Endometrium (tissue), 2 donors: ENCODE data around the gene PDIK1L.

Experiments used
- FAIRE-seq: peaks from 2 replicates; lab custom pipeline; 2012; peaks lifted over from hg19 to GRCh38; lab: Jason Lieb, UNC
- donor health status: control.
- donor health status: control.

Gene PDIK1L

DNA sequence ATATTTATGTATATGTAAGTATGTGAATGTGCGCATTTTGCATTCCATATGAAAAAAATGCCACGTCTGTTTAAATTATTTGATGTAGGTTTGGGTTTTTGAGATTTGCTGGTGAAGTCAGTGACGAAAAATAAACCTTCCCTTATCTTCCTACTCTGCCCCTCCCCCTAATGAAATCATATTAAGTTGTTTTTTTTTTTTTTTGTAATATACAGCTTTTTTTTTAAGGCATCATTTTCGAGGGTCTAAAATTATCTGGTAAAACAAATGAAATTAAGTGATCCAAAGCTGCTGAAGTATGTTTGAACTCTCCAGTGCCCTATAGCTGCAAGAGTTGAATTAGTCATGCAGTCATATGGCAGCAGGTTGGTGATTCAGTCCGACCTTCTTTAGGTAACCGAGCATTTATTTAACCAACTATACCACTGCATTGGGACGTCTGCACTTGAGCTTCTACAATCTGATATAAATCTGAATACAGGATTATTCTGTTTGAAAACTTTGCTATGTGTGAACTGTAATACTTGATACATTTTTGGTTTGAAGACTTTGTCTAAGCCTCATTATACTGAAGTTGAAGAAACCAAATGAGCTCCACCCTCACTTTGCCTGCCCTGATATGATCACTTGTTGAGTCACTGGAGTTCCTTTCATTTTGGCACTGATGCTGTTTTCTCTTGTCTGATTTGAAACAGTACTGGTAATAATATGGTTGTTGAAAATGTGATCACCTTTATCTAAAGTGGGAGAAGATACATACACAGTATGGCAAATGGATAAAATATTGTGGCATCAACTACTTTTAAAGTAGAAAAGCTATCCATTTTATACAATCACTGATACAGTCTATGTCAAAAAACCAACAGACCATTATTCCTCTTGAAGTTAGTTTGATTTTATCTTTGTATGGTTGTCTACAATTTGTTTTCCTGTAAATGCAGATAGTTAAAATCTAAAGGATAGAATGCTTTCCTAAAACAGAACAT lies 11.7 kb downstream of the PDIK1L start:
- FAIRE-seq, result no peak

DNA sequence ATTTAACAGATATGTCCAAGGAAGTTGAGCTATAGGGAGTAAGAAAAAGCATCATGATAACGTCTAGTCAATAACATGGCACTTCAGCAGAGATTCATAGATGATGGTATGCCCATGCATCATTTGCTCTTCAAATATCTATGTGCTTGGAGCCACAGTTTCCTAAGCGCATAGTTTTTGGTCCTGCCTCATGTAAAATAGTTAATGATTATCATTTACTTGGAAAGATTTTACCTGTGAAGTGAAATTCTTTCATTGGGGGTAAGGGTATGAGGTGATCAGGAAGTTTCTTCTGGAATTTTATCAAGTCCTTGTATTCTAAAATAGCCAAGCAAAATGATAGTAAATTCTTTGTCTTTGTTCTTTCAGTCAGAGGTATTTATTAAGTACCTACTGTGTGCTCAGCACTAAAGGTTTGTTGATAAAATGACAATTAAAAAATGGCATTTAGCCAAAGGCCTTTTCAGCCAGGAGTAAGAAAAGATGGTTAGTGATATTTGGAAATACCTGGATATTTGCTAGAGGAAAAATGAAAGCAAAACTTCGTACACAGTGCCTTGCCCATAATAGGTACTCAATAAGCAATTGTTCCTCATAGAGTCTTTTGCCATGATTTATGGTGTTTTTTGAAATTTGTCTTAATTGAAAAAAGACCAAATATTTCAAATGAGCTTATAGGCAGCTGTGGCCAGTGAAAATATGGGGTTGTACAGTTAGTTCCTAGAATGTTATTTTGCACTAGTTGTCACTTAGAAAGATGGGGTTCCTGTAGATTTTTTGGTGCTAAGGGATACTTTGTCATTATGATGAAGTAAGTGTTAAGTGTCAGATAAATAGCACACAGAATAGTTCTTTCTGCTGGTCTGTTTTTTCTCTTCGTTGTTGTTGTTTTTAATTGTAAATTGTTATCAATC lies 13.1 kb downstream of the PDIK1L start:
- FAIRE-seq, result no peak

DNA sequence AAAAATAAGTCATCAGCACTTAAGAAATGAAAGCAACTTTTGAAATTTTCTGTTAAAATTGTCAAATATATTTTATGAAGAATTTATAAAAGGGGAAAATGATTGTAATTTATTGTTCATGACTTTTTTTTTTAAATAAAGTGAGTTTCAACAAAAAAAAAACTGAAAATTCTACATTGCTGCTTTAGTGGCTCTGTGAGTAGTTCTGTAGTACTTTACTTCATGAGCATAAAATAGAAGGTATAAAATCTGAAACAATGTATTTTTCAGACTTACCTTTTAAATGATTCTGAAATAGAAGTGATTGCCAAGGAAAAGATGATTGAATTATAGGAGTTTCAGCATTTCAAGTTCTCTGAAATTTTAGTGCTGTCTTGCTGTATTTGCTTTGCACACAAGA lies 13.8 kb downstream of the PDIK1L start:
- FAIRE-seq, result no peak

DNA sequence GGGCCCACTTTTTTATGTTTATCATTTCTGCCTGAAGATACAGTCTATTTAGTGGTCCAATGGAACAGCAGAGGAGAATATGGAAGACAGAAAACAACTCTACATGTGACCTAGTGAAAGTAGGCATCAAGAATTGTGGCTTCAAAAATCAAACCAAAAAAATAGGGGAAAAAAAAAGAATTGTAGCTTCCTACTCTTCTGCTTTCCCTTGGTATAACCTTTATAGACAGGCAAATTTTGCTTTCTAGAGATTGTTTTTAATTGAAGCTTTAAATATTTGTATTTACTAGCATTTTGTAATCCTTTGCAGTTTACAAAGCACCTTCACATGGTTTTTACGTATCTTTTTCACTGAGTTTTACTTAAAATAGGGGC lies 14.3 kb downstream of the PDIK1L start:
- no peak for FAIRE-seq

DNA sequence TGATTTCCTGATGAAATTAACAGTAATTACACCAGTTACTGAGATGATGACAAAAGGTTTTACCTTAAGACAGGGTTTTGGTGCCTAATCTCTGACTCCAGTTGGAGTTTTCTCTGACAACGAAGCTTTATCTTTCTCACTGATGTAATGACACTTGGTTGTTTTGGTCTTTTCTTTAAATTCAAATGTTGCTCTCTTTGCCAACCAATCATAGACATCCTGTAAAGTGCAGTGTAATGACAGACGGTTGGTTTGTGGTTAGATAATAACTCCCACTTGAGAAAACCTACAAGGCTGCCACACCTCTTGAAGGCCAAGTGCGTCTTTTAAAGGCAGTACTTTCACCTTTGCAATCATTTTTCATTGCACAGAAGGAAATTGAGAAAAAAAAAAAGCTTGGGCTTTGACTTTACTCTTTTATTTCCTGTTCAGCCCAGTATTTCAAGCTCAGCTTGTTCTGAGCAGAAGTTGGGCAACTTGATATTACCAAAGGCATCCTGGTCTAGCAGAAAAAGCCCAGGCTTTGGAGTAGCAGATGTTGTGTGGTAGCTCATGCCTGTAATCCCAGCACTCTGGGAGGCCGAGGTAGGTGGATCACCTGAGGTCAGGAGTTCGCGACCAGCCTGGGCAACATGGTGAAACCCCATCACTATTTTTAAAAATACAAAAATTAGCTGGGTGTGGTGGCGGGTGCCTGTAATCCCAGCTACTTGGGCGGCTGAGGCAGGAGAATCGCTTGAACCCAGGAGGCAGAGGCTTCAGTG lies 14.9 kb downstream of the PDIK1L start:
- FAIRE-seq, result no peak

DNA sequence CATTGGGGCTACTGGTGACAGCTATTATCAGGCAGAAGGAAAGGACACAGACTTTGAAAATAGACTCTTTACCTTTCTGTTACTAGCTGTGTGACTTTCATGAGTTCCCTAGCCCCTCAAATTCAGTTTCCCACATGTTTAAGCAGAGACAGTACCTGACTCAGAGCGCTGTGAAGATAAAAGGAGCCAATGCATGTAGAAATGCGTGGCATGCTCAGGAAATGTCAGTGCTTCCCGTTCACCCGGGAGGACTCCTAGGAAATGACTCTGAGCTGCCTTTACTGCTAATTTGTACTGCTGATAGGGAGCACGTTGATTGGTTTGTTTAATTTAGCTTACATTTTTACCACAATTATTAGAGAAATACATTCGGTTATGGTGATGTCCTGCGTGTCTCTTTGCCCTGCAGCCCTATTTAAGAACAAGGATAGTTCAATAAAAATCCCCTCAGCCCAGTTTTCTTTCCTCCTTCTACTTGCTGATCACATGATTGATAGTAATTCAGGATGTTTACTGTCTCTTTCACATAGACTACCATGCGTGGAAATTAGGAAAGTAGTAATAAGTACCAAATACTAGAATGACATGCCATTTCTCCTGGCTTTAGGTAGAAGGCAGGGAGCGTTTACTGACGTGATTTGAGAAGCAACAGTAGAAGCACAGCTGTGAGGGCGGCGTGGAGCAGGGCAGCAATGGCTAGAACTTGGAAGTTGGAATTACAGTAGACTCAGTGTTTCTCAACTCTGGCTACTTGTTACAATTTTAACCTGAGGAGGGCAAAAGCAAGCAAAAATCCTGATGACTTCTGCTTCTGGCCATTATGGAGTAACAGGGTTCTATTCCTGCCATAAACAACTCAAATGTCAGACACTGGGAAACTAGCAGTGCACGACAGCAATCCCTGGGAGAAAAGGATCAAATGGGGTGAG lies 15.9 kb downstream of the PDIK1L start:
- FAIRE-seq, result no peak

DNA sequence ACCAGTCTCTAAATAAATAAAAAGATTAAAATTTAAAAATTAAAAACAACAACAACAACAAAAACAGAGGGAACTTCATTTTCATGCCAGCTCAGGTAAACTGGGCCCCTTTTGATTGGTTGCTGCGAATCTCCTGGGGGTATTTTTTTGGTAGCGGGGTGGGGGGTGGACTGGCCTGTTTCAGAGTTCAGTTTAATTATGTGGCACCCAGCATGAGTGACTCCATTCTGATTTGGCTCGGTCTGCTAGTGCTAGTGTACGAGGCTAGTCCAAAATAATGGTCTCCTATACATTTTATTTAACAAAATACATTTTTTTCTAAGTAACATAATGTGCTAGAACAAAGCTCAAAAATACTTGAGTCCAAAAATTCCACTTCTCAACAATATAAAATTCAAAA lies 18.2 kb downstream of the PDIK1L start:
- no peak for FAIRE-seq

DNA sequence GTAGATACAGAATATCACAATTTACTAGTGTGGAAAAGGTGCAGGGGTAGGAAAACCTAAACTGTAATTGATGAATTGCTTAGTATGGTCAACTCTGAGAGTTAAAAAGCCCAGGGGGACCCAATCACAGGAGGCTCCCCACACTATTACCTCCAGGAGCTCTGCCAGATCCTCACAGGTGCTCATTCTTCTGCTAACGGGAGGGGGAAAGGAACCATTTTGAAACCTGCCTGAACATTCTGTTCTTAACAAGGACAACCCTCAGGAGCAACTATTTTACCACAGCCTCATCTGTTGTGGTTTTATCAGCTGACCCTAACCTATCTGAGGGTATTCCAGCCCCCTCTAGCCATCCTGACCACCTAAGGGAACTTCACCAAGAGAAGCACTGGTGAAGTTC lies 19.1 kb downstream of the PDIK1L start:
- FAIRE-seq, result no peak

DNA sequence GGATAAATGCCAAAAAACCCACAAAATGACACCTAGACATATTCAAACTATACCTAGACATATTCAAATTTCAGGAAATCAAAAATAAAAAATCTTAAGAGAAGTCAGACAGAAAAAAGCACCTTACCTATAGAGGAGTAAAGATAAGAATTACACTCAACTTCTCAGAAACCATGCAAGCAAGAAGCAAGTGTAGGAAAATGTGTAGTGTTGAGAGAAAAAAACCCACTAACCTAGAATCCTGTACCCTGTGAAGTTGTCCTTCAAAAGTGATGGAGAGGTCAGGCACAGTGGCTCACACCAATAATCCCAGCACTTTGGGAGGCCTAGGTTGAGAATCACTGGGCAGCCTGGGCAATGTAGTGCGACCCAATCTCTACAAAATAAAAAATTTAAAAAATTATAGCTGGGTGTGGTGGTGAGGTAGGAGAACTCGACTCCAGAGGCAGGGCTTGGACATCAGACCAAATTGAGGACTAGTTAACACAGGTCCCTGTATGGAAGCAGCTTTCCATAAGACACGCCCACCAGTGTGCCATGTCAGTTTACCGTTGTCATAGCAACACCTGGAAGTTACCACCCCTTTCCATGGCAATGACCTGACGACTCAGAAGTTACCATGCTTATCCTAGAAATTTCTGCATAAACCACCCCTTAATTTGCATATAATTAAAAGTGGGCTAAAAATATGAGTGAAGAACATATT lies 20.7 kb downstream of the PDIK1L start:
- FAIRE-seq, result no peak

DNA sequence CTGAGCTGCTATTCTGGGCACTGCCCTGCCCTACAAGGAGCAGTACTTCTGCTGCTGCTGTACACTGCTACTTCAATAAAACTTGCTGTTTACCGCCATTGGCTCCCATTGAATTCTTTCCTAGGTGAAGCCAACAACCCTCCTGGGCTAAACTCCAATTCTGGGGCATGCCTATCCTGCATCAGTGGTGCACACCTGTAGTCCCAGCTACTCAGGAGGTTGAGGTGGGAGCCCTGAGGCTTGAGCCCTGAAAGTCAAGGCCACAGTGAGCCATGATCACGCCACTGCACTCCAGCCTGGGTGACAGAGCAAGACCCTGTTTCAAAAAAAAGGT lies 21.2 kb downstream of the PDIK1L start:
- FAIRE-seq, result no peak

DNA sequence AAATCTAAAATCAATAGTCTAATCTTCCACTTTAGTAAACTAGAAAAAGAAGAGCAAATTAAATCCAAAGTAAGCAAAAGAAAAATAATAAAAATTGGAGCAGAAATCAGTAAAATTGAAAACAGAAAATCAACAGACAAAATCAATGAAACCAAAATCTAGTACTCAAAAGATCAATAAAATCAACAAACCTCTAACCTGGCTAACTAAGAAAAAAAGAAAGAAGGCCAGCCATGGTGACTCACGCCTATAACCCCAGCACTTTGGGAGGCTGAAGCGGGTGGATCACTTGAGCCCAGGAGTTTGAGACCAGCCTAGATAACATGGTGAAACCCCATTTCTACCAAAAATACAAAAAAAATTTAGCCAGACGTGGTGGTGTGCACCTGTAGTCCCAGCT lies 22.8 kb downstream of the PDIK1L start:
- FAIRE-seq, result no peak

DNA sequence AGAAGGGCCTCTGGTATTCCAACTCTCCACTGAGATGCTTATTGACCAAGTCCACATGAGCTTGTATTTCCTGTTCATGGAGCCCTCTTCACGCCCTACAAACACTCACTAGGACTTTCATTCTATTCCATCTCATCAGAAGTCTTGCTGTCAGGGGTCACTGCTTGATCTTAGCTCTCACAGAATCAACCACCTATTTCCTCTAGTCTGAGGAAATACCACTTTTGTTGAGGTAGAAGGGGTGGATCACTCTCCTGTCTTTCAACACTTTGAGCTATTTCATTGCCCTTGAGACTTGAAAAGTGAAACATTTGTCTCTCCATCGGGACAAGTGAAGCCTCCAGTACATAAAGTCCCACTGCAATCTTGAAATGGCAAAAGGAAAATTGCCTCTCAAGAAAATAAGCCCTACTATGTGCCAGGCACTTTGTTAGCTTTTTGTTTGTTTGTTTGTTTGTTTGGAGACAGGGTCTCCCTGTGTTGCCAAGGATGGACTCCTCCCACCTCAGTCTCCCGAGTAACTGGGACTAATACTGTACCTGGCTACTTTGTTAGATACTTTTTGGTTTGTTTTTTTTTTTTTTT lies 27.4 kb downstream of the PDIK1L start:
- FAIRE-seq, result no peak

DNA sequence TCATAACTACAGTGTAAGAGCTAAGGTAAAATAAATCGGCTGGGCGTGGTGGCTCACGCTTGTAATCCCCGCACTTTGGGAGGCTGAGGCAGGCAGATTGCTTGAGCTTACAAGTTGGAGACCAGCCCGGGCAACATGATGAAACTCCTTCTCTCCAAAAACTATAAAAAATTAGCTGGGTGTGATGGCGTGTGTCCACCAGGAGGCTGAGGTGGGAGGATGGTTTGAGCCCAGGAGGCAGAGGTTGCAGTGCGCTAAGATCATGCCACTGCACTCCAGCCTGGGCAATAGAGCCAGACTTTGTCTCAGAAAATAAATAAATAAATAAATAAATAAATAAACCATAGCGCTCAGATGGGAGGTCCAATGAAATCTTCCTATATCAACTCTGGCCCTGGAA lies 30.5 kb downstream of the PDIK1L start:
- no peak for FAIRE-seq

DNA sequence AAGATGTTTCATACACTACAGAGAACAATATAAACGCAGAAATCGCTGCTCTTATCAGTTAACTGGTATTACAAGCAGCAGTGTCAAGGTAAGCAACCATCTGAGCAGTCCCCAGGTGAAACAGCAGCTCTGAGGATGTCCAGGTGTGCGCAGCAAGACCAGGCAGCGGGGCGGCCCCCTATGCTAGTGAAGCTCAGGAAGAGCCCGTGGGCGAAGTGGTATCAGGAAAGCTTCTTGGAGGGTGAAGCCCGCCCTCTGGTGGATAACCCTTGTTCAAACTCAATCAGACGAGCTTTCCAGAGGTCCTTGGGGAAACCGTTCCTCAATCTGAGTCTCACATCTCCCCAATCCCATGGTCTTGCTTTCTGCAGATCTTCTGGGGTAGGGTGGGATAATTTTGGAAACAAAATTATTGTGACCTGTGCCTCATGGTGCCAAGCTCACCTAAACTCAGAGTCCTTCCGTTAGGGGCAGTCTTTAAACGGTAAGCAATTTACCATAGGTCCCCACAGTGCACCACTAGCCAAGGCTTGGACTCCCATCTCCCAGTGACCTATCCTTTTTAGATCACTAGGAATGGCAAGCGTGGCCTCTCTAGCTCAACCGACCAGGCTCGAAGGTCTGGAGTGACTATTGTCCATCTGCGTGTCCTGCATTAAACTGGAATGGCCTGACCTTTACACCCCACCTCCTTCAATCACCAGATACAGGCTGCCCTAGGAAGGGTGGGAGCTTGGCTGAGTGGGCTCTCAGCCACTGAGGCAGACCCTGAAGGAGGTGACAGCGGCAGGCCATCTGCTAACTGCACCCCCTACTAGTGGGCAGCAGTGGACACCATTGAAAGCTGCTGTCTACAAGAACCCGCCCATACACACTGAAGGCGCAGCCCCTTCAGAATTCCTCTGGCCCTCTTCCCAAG lies 33.7 kb downstream of the PDIK1L start:
- no peak for FAIRE-seq

DNA sequence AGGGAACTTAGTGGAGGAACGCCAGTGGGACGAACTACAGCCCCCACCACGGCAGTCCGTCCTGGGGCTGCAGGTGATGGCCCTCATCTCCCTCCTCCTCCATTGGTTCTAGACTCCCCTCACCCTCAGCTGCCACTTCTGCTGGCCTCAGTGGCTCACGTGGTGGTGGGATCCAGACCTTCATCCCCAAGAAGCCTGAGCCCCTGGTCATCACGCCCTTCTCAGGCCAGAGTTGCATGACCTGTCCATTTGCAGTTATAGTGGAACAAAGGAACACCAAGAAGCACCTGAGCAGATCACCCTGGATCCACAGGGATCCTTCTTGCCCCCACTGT lies 34.3 kb downstream of the PDIK1L start:
- FAIRE-seq, result no peak

DNA sequence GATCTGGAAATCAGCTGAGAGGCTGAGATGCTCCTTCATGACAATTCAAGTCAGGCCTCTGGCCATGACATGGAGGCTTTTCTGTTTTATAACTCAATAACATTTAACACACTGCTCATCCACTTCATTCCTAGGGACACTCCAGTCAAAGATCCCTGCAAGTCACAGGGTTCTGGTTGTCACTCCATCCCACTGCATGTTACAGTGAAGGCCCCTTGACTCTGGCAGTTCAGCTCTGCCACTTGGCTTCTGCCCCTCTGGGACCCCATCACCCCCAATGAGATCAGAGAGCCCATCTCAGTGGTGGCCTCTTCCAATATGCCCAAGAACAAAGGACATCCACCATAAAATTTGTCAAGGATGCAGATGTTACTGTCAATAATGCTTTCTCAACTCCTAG lies 37.3 kb downstream of the PDIK1L start:
- FAIRE-seq, result no peak

DNA sequence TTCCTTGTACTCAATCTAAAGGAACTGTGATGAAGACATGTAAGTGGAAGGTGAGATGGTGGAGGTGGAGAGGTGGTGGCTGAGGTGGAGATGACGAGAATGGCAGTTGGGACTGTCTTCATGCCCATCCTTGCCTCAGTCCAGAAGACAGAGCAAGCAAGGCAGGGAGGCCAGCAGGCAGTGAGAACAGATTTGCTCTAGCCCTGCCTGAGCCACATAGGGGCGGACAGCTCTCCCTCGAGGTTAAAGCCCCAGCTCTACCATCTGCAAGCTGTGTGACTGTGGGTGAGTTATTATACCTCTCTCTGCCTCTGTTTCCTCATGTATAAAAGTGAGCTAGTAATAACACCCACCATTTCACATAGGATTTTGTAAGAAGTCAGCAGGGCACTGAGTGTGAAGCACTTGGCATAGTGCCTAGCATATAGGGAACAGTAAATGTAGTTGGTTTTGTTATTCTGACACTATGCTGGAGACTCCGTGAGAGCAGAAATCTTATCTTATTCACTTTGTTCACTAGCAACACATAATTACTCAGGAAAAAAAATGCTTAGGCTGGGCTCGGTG lies 42.4 kb downstream of the PDIK1L start:
- no peak for FAIRE-seq

DNA sequence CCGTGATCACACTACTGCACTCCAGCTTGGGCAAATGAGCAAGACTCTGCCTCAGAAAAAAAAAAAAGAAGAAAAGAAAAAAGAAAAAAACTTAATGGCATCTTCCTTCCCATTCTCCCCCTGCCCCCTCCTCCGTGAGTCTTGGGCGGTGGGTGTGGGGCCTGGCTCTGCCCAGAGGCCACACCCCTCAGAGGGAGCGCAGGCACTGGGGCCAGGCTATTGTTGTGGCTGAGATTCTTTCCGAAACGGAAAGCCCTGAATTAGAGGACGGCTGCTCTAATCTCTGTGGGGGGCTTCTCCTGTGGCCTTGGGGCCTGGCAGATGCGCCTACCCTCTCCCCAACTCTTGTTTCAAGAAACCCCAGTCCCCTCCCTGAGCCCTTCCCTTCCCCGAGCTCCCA lies 43.1 kb downstream of the PDIK1L start:
- FAIRE-seq, result no peak
